ENCODE measurements around the gene C15orf39. TPM values are rescaled to one million over a fixed set of nuclear protein-coding genes. Genes with fewer than 3 reads are reported as not detected.

The C15orf39 gene
- polyA plus RNA-seq, 3 donors = 8.9 to 80.7 (median 18.2) TPM

DNA sequence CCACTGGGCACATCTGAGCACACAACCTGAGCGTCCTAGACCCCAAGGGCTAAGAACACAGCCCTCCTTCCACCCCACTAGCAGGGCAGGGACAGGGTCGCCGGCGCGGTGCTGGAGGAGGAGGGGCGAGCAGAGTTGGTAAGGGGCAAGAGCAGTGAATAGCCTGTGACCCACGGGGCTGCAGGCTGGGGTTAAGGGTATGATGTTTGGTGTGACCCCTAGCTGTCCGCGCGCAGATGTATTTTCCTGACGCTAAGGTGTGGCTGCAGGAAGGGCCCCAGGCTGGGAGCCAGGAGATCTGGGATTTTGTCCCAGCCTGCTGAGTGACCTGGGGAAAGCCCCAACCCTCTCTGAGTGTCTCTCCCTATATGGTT is 1.3 kb upstream of the C15orf39 start:
- peak overlapping the region; percentile 88 to 93 for H3K4me3 Mint-ChIP-seq
- H3K36me3 ChIP-seq (replicated peaks in 1 of 2; ENCODE audit: control insufficient read depth in 1 of 2, insufficient read depth in 2 of 2, low read length in 2 of 2) = peaks cover under 1 to 10% of the 10 kb centered on the region in 2 donors
- H3K4me1 Mint-ChIP-seq = peaks cover 56% of the 10 kb centered on the region
- peaks cover 62 to 75% of the 10 kb centered on the region in 2 donors for H3K4me1 ChIP-seq (ENCODE audit: control insufficient read depth in 1 of 2, insufficient read depth in 2 of 2, low read length in 2 of 2)
- H4K20me1 ChIP-seq (ENCODE audit: insufficient read depth, low read length) = peaks cover 33% of the 10 kb centered on the region
- 80% methylated on average over 8 of the region's 11 CpGs for WGBS (ENCODE audit: insufficient coverage)
- H3K9me3 Mint-ChIP-seq = no peaks in the 10 kb centered on the region
- peak overlapping the region in 2 of 3 experiments; percentile 62 to 95 for H3K4me3 ChIP-seq (replicated peaks in 1 of 3; ENCODE audit: low read depth in 2 of 3, low read length in 3 of 3)
- DNase-seq = no peak
- no peak overlapping the region for H3K27ac ChIP-seq (ENCODE audit: low read depth in 1 of 2, low read length in 2 of 2)
- TF ChIP-seq, protein P1, sequence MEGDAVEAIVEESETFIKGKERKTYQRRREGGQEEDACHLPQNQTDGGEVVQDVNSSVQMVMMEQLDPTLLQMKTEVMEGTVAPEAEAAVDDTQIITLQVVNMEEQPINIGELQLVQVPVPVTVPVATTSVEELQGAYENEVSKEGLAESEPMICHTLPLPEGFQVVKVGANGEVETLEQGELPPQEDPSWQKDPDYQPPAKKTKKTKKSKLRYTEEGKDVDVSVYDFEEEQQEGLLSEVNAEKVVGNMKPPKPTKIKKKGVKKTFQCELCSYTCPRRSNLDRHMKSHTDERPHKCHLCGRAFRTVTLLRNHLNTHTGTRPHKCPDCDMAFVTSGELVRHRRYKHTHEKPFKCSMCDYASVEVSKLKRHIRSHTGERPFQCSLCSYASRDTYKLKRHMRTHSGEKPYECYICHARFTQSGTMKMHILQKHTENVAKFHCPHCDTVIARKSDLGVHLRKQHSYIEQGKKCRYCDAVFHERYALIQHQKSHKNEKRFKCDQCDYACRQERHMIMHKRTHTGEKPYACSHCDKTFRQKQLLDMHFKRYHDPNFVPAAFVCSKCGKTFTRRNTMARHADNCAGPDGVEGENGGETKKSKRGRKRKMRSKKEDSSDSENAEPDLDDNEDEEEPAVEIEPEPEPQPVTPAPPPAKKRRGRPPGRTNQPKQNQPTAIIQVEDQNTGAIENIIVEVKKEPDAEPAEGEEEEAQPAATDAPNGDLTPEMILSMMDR (IDR thresholded peaks at IDR 0.05) = no peak
- H3K9me3 ChIP-seq (replicated peaks in 1 of 2; ENCODE audit: control insufficient read depth in 1 of 2, insufficient read depth in 1 of 2, low read length in 2 of 2) = no peaks in the 10 kb centered on the region
- H3K27me3 ChIP-seq (ENCODE audit: control insufficient read depth in 2 of 2, insufficient read depth in 2 of 2, low read length in 2 of 2) = peaks cover 0 to 2% of the 10 kb centered on the region in 2 donors
- peak overlapping the region; percentile 95 for H3K4me2 ChIP-seq (replicated peaks; ENCODE audit: extremely low read depth, low read length, poor library complexity, severe bottlenecking)
- H3K36me3 Mint-ChIP-seq = peaks cover 19 to 21% of the 10 kb centered on the region in 2 donors
- peak overlapping the region in 2 of 7 donors; percentile 19 to 50 for H3K27ac Mint-ChIP-seq
- H3K9ac ChIP-seq (ENCODE audit: insufficient read depth, low read length, poor library complexity, severe bottlenecking) = no peak overlapping the region
- H3K79me2 ChIP-seq (ENCODE audit: insufficient read depth, low read length) = peaks cover 37% of the 10 kb centered on the region
- peaks cover 3 to 12% (median 8%) of the 10 kb centered on the region in 3 donors for H3K27me3 Mint-ChIP-seq (ENCODE audit: low read depth in 3 of 3)
- no peak overlapping the region for H2AFZ ChIP-seq (ENCODE audit: insufficient read depth, low read depth, low read length, poor library complexity, severe bottlenecking)
- intact Hi-C loops (cut with micrococcal nuclease) = loop anchor here (2.0 to 5.0 kb wide), 6 partner anchors 22 to 263 kb away; partner anchors contain the start of gene COX5A (in 1 of the 2)

GRCh38 chr15:75200765-75201615 is 692 bp upstream of the C15orf39 start:
- TF ChIP-seq, protein P1 (IDR thresholded peaks at IDR 0.05) = no peak
- H3K4me3 Mint-ChIP-seq = peak overlapping the region; percentile 88 to 93
- Histone ChIP-seq H3K4me3 (replicated peaks in 1 of 3; ENCODE audit: low read depth in 2 of 3, low read length in 3 of 3) (peak overlapping the region; percentile 62 to 97 (median 95)), H3K9ac (ENCODE audit: insufficient read depth, low read length, poor library complexity, severe bottlenecking) (peak overlapping the region; percentile 100), H3K27me3 (ENCODE audit: control insufficient read depth in 2 of 2, insufficient read depth in 2 of 2, low read length in 2 of 2) (no peaks in the 10 kb centered on the region), H3K36me3 (replicated peaks in 1 of 2; ENCODE audit: control insufficient read depth in 1 of 2, insufficient read depth in 2 of 2, low read length in 2 of 2) (peaks cover 7 to 17% of the 10 kb centered on the region in 2 donors), H3K27ac (ENCODE audit: low read depth in 1 of 2, low read length in 2 of 2) (peak overlapping the region; percentile 65 to 97), H3K4me2 (replicated peaks; ENCODE audit: extremely low read depth, low read length, poor library complexity, severe bottlenecking) (peak overlapping the region; percentile 95), H3K9me3 (replicated peaks in 1 of 2; ENCODE audit: control insufficient read depth in 1 of 2, insufficient read depth in 1 of 2, low read length in 2 of 2) (no peaks in the 10 kb centered on the region), H3K79me2 (ENCODE audit: insufficient read depth, low read length) (peaks cover 43% of the 10 kb centered on the region), H4K20me1 (ENCODE audit: insufficient read depth, low read length) (peaks cover 39% of the 10 kb centered on the region), H2AFZ (ENCODE audit: insufficient read depth, low read depth, low read length, poor library complexity, severe bottlenecking) (peak overlapping the region; percentile 1), H3K4me1 (ENCODE audit: control insufficient read depth in 1 of 2, insufficient read depth in 2 of 2, low read length in 2 of 2) (peaks cover 61 to 75% of the 10 kb centered on the region in 2 donors)
- peaks cover 55% of the 10 kb centered on the region for H3K4me1 Mint-ChIP-seq
- DNase-seq = no peak
- H3K27ac Mint-ChIP-seq = peak overlapping the region; percentile 87 to 96 (median 92)
- H3K27me3 Mint-ChIP-seq (ENCODE audit: low read depth in 3 of 3) = peaks cover 3 to 7% (median 5%) of the 10 kb centered on the region in 3 donors
- H3K36me3 Mint-ChIP-seq = peaks cover 25 to 28% of the 10 kb centered on the region in 2 donors
- H3K9me3 Mint-ChIP-seq = no peaks in the 10 kb centered on the region
- intact Hi-C loops (cut with micrococcal nuclease) = loop anchor here (2.0 to 5.0 kb wide), 6 partner anchors 22 to 264 kb away; partner anchors contain the start of gene COX5A (in 1 of the 2)
- WGBS (ENCODE audit: insufficient coverage) = 4% methylated on average over 18 of the region's 21 CpGs
